C4-2B (cell line): ENCODE data around the gene COL10A1.
A peak's percentile ranks its signal among the peaks of the same experiment; 100 is the strongest.

Source experiments
- H3K27ac ChIP-seq: fragments of 450-650 bp; 2 replicates; pipeline ENCODE4 v1.5.1; 2017
- ZFX ChIP-seq: fragments of 450-650 bp; IDR thresholded peaks from 2 replicates; pipeline ENCODE4 v1.6.1; 2017
- TF ChIP-seq, protein P1 (sequence below): fragments of 450-650 bp; conservative IDR thresholded peaks from 2 replicates; pipeline ENCODE4 v1.5.1; 2017; ENCODE audit warnings: mild to moderate bottlenecking

Gene COL10A1

DNA sequence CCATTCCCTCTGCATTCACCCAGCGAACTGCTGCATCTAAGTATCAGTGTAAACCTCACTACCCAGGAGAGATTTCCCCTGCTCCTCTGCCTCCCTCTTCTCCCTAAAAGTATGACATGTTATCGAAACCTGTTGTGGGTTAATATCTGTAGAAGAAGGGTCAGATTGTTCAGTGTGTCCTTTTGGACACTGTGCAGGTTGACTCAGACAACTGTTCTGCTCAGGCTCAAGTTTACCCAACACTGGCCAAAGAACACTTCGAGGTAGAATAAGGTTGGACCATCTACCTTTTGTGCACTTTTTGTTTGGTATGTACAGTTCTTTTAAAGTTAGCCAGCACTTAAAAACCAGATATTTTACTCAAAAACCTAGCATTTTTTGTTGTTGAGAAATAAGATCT, 20.7 kb downstream of the COL10A1 start:
- TF ChIP-seq ZFX: no peak
- TF ChIP-seq, protein P1, sequence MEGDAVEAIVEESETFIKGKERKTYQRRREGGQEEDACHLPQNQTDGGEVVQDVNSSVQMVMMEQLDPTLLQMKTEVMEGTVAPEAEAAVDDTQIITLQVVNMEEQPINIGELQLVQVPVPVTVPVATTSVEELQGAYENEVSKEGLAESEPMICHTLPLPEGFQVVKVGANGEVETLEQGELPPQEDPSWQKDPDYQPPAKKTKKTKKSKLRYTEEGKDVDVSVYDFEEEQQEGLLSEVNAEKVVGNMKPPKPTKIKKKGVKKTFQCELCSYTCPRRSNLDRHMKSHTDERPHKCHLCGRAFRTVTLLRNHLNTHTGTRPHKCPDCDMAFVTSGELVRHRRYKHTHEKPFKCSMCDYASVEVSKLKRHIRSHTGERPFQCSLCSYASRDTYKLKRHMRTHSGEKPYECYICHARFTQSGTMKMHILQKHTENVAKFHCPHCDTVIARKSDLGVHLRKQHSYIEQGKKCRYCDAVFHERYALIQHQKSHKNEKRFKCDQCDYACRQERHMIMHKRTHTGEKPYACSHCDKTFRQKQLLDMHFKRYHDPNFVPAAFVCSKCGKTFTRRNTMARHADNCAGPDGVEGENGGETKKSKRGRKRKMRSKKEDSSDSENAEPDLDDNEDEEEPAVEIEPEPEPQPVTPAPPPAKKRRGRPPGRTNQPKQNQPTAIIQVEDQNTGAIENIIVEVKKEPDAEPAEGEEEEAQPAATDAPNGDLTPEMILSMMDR: no peak
- no peak overlapping the region for H3K27ac ChIP-seq

DNA sequence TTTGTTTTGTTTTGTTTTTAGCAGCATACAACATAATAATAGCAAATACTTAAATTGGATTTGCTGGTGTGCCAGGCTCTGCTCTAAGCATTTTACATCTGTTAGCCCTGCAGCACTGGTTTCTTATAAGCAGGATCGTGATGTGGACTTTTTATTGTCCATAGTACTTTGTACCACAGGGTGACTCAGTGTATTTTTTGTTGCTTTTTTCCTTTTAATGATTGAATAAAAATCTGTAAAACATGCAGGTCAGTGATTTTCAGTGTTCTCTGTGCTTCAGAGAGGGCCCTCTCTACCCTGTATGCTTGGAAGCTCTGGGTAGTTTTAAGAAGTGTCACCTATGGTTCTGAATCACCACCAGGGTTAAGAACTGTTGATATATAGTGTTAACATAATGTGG, 21.3 kb downstream of the COL10A1 start:
- no peak for TF ChIP-seq ZFX
- TF ChIP-seq, protein P1: no peak
- H3K27ac ChIP-seq: no peak overlapping the region

DNA sequence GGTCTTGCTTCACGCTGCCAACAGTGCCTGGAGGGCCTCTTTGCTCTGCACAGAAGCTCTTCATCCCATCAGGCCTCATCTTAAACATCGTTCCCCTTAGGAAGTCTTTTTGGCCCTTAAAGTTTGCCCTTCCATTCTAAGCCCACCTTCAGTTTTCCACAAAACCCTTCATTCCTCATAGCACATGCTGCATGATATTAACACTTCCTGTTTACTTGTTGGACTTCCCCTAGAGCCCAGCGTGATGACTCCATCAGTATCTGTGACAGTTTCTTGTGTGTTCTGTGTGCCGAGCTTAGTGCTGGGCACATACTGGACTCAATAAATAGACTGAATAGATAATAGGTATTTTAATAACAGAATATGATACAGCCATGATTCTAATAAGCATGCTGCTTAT, 23.1 kb downstream of the COL10A1 start:
- H3K27ac ChIP-seq: no peak overlapping the region
- TF ChIP-seq ZFX: no peak
- TF ChIP-seq, protein P1: no peak

DNA sequence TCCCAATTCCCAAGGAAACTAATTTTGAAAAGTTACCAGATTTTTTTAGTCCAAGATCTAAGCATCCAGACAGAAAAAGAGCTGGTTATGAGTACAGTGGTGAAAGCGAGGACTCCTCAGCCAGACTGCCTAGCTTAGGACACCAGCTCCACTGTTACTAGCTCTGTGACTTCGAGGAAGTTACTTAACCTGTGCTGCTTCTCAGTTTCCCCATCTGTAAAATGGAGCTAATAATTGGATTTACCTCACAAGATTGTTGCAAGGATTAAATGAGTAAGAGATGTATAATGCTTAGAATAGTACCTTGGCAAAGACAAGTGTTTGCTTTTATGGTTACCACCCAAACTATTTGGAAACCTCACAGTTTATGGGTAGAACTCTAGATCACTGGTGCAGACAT, 24.1 kb downstream of the COL10A1 start:
- peak overlapping the region; percentile 95; the same call in 1 of the 2 replicates for H3K27ac ChIP-seq
- TF ChIP-seq, protein P1: no peak
- TF ChIP-seq ZFX: no peak

DNA sequence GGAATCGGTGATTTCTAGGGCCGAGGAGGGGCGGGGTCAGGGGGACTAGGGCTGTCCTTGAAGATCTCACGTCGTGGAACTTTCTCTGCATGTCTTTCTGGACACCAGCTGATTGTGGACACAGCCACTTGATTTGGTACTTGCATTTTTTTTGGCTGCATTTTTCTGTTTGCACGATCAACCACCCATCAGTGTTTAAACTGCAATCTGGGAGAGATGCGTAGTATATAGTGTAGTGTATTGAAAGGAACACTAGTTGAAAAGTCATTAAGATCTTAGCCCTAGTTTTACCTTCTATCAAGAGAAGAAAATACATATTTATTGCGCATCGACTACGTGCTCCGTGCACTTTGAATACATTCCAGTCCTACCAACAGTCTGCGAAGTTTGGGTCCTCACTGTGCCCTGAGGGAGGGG, 24.6 kb downstream of the COL10A1 start:
- H3K27ac ChIP-seq: peak overlapping the region; percentile 95
- TF ChIP-seq, protein P1: no peak; the same call in 1 of the 2 replicates
- TF ChIP-seq ZFX: no peak

DNA sequence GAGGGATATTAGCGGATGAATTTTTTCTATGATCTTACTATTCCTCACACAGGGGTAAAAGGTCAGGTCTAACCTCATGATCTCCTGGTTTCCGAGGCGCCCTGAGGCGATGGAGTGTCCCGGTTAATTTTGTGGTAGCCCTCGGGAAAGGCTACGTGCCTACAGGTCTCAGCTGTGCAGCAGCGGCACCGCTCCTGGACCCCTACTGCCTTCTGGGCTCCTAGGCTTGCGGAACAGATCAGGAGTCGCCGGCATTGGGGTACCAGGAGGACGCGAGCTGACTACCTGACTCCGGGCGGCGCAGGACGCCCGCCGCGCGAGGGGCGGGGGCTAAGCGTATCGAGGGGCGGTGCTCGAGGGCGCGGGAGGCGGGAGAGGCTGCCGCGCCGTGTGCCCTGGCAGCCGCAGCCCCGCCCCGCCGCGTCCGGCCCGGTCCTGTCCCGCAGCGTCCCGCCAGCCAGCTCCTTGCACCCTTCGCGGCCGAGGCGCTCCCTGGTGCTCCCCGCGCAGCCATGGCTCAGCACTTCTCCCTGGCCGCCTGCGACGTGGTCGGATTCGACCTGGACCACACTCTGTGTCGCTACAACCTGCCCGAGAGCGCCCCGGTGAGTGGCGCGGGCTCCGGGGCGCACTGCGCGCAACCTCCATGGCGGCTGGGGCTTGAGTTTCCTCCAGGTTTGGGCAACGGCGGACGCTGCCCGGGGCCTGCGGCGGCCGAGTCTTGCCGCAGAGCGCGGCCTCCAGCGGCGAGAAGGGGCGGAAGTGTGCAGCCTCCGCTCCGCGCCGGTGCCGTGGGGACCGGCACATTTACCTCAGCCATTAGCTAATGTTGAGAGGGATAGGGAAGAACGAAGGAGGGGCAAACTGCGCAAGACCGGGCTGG, 25.3 kb downstream of the COL10A1 start, which contains the start of gene NT5DC1:
Gene NT5DC1, plus strand, starts transcription at position 435 of the 883 bp plus-strand sequence. Its CDS starts 78 bp downstream, at position 513.
- H3K27ac ChIP-seq: peak within 1 kb of the TSS; percentile 95
- TF ChIP-seq, protein P1: peak; percentile 37
- peak; percentile 65 for TF ChIP-seq ZFX

DNA sequence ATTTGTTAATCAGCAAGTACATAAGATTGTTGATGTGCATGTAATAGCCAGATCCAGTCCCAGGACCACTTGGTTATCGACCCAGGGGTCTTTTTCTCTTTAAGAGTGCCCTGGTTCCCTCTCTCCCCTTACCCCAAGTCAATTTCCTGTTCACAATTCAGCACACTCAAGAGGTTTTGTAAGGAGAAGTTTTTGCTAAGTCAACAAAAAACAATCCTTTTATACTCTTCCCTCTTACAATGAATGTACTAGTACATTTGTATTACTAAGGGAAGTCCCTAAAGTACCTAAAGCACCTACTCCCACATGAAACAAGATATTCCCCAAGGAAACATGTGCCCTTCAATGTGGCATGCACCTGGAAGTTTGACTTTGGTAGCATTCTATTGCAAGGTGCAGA, 26.9 kb downstream of the COL10A1 start:
- TF ChIP-seq, protein P1: no peak
- no peak for TF ChIP-seq ZFX
- H3K27ac ChIP-seq: no peak overlapping the region
